ENCODE results near the gene PXMP4.
A peak's percentile ranks its signal among the peaks of the same experiment; 100 is the strongest.

The PXMP4 gene

DNA sequence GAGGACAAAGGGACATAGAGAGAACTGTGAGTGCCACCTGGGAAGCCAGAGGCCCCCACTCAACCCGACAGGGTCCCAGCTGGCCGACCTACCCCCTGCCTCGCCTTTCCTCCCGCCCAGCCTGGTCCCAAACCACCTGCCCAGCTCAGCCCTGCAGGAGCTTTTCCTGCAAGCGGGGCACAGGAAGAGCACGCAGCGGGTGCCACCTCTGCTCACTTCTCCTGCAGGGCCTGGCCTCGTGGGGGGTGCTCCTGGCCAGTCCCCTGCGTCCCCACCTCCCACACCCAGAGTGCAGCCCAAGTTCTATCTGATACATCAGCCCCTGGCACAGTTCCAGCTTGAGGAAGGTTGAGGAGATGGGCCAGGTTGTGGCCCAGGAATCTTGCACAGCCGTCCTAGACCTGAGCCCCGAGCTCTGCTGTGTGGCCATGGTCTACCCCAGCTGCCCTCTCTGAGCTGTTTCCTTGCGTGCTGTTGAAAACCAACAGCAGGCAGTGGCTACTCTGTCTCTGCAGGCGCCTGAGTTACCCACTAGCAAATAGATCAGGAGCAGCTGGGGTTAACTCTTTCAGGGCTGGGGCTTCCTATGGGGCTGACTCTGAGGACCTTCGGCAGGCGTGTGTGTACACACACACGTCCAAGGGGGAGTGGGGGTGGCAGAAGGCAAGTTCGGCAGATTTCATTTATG is 47.5 kb downstream of the PXMP4 start:
- Histone ChIP-seq H3K4me2 (ENCODE audit: low read length) (peak overlapping the region; percentile 71), H3K79me2 (no peaks in the 10 kb centered on the region), H3K36me3 (ENCODE audit: control insufficient read depth, insufficient read depth, low read length) (no peaks in the 10 kb centered on the region), H3K4me1 (peaks cover 16% of the 10 kb centered on the region), H3K27me3 (ENCODE audit: control insufficient read depth, insufficient read depth, low read length) (no peaks in the 10 kb centered on the region), H3K27ac (no peak overlapping the region), H3K9ac (no peak overlapping the region), H2AFZ (no peak overlapping the region), H3K9me3 (ENCODE audit: control insufficient read depth, low read length) (no peaks in the 10 kb centered on the region), H3K4me3 (ENCODE audit: low read depth, low read length) (peak overlapping the region; percentile 74)
- TF ChIP-seq, protein P1, sequence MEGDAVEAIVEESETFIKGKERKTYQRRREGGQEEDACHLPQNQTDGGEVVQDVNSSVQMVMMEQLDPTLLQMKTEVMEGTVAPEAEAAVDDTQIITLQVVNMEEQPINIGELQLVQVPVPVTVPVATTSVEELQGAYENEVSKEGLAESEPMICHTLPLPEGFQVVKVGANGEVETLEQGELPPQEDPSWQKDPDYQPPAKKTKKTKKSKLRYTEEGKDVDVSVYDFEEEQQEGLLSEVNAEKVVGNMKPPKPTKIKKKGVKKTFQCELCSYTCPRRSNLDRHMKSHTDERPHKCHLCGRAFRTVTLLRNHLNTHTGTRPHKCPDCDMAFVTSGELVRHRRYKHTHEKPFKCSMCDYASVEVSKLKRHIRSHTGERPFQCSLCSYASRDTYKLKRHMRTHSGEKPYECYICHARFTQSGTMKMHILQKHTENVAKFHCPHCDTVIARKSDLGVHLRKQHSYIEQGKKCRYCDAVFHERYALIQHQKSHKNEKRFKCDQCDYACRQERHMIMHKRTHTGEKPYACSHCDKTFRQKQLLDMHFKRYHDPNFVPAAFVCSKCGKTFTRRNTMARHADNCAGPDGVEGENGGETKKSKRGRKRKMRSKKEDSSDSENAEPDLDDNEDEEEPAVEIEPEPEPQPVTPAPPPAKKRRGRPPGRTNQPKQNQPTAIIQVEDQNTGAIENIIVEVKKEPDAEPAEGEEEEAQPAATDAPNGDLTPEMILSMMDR (IDR thresholded peaks at IDR 0.05): no peak

GRCh38 chr20:33671573-33672288 is 48.4 kb downstream of the PXMP4 start:
- no peak overlapping the region for H3K9ac ChIP-seq
- TF ChIP-seq, protein P1 (IDR thresholded peaks at IDR 0.05): no peak
- no peak overlapping the region for H3K27ac ChIP-seq
- H3K27me3 ChIP-seq (ENCODE audit: control insufficient read depth, insufficient read depth, low read length): no peaks in the 10 kb centered on the region
- peaks cover 16% of the 10 kb centered on the region for H3K4me1 ChIP-seq
- no peak overlapping the region for H3K4me3 ChIP-seq (ENCODE audit: low read depth, low read length)
- H2AFZ ChIP-seq: no peak overlapping the region
- no peaks in the 10 kb centered on the region for H3K79me2 ChIP-seq
- no peak overlapping the region for H3K4me2 ChIP-seq (ENCODE audit: low read length)
- H3K36me3 ChIP-seq (ENCODE audit: control insufficient read depth, insufficient read depth, low read length): no peaks in the 10 kb centered on the region
- no peaks in the 10 kb centered on the region for H3K9me3 ChIP-seq (ENCODE audit: control insufficient read depth, low read length)

DNA sequence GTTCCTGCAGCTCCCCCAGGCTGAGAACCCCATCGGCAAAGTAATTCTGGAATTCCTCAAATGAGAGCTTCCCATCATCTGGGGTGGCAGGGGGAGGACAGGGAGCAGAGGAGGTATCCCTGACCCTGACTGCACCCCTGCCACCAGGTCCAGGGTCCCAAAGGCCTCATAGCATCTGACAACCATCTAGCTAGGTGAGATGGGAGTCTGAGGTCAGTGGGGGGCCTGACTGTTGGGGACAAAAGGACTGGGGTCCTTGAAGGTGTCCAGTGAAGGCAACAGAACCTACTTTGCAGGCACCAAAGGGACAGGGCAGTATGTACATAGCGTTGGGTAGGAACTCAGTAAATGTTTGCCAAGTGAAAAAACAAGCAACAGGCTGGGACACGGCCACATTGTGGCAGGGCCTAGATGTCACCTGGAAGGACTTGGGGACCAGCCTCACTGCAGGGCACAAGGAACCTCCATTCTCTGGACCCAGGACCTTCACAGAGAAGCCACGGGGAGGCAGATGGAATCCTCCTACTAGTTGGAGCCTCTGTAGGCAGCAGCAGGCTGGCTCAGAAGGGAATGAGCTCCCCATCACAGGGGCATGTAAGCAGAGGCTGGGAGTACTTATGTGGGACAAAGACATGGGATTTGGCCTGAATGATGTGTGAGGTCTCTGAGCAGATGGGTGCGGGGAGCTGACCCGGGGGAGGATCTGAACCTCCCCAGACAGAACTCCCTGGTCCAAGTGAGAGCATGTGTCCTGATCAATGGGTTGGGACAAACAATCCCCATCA is 49.2 kb downstream of the PXMP4 start:
- H3K27ac ChIP-seq: no peak overlapping the region
- no peak overlapping the region for H3K9ac ChIP-seq
- H2AFZ ChIP-seq: no peak overlapping the region
- no peaks in the 10 kb centered on the region for H3K9me3 ChIP-seq (ENCODE audit: control insufficient read depth, low read length)
- no peak overlapping the region for H3K4me3 ChIP-seq (ENCODE audit: low read depth, low read length)
- peaks cover 20% of the 10 kb centered on the region for H3K4me1 ChIP-seq
- no peaks in the 10 kb centered on the region for H3K27me3 ChIP-seq (ENCODE audit: control insufficient read depth, insufficient read depth, low read length)
- TF ChIP-seq, protein P1 (IDR thresholded peaks at IDR 0.05): no peak
- H3K36me3 ChIP-seq (ENCODE audit: control insufficient read depth, insufficient read depth, low read length): no peaks in the 10 kb centered on the region
- H3K79me2 ChIP-seq: no peaks in the 10 kb centered on the region
- no peak overlapping the region for H3K4me2 ChIP-seq (ENCODE audit: low read length)

DNA sequence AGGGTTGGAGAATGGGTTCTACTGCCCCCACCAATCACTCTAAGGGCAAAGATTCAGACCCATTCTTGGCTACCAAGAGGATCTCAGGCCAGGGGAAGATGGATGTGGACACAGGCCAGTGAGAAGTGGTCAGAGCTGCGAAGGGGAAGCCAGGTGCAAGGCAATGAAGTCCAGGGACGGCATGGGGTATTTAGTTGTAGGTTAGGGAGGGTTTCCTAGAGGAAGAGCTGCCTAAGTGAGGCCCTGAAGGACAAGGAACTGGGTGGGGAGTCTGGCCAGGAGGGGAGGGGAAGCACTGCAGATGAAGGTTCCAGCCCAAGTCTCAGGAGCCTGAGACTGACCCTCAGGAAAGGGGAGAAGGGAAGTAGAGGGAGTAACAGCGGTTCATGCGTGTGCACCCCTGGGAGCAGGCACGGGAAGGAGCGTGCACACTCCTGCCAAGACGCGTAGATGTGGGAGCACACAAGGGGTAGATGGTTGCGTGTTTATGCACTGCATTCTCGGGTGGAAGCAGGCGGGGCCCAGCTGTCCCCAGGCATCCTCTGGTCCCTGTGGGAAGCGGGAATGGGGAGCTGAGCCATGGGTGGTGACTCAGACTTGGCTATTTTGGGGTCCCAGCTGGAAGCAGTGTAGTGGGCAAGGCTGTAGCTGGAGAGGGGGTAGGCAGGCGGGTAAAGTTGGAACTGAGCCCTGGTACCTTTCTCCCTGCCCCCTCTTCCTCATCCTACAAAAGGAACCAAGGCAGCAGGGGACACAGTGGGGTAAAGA is 50.1 kb downstream of the PXMP4 start:
- Histone ChIP-seq H3K79me2 (no peaks in the 10 kb centered on the region), H3K9me3 (ENCODE audit: control insufficient read depth, low read length) (no peaks in the 10 kb centered on the region), H3K4me2 (ENCODE audit: low read length) (no peak overlapping the region), H3K27me3 (ENCODE audit: control insufficient read depth, insufficient read depth, low read length) (no peaks in the 10 kb centered on the region), H3K4me3 (ENCODE audit: low read depth, low read length) (no peak overlapping the region), H3K27ac (no peak overlapping the region), H3K4me1 (peaks cover 20% of the 10 kb centered on the region), H2AFZ (no peak overlapping the region), H3K36me3 (ENCODE audit: control insufficient read depth, insufficient read depth, low read length) (no peaks in the 10 kb centered on the region), H3K9ac (no peak overlapping the region)
- TF ChIP-seq, protein P1 (IDR thresholded peaks at IDR 0.05): no peak
